Caco-2 (cell line): ENCODE data around the gene ST8SIA5. TPM values are rescaled to one million over a fixed set of nuclear protein-coding genes. Genes with fewer than 3 reads are reported as not detected.

Source experiments
- BruUV-seq: library from RNA; stranded (reverse); fragments of 400-500 nt; replicated peaks from 2 replicates; lab custom pipeline; 2021; lab: Mats Ljungman, UMichigan
- CTCF ChIA-PET: fragments of 300-600 bp; sonication (Branson Sonifier 250); formaldehyde crosslinking; loops from one replicate; lab custom pipeline; 2022; ENCODE audit warnings: antibody characterized with exemption; lab: Charles Lee
- POLR2A ChIA-PET: fragments of 300-600 bp; sonication (Branson Sonifier 250); formaldehyde crosslinking; loops from one replicate; lab custom pipeline; 2022; ENCODE audit warnings: antibody characterized with exemption; lab: Charles Lee
- DNase-seq, 2 experiments: peaks; one replicate each; pipeline versions ENCODE4 v3.0.0 to v3.0.0-alpha.2; 2020 to 2022
- H3K27me3 ChIP-seq: replicated peaks from 2 replicates; pipeline ENCODE4 v1.6.0; 2011; ENCODE audit warnings: low read length; ENCODE audit not compliant: control insufficient read depth, insufficient read depth
- H3K36me3 ChIP-seq: 2 replicates; pipeline ENCODE4 v1.5.1; 2011; ENCODE audit warnings: low read length; ENCODE audit not compliant: control insufficient read depth, insufficient read depth
- H3K4me1 ChIP-seq: fragments of 250-450 bp; sonication (Bioruptor Pico); 2 replicates; pipeline ENCODE4 v1.5.1; 2020; ENCODE audit warnings: mild to moderate bottlenecking
- H3K4me3 ChIP-seq: 2 replicates; pipeline ENCODE4 v1.5.1; 2011; ENCODE audit warnings: low read depth, mild to moderate bottlenecking, control low read depth, low read length
- H3K9me3 ChIP-seq: fragments of 250-450 bp; sonication (Bioruptor Pico); 2 replicates; pipeline ENCODE4 v1.5.1; 2020; ENCODE audit warnings: mild to moderate bottlenecking, moderate library complexity
- H3K27ac Mint-ChIP-seq: one replicate; pipeline ENCODE4 v1.8.0; 2022; ENCODE audit warnings: mixed read lengths; ENCODE audit not compliant: unreplicated experiment
- H3K27me3 Mint-ChIP-seq: one replicate; pipeline ENCODE4 v1.8.0; 2022; ENCODE audit warnings: mixed read lengths; ENCODE audit not compliant: insufficient read depth, unreplicated experiment
- H3K36me3 Mint-ChIP-seq: one replicate; pipeline ENCODE4 v1.8.0; 2022; ENCODE audit warnings: mild to moderate bottlenecking, mixed read lengths; ENCODE audit not compliant: insufficient read depth, unreplicated experiment
- H3K4me1 Mint-ChIP-seq: one replicate; pipeline ENCODE4 v1.8.0; 2022; ENCODE audit warnings: low read depth, mixed read lengths; ENCODE audit not compliant: unreplicated experiment
- H3K4me3 Mint-ChIP-seq: one replicate; pipeline ENCODE4 v1.8.0; 2022; ENCODE audit warnings: mild to moderate bottlenecking, moderate library complexity, mixed read lengths; ENCODE audit not compliant: unreplicated experiment
- H3K9me3 Mint-ChIP-seq: one replicate; pipeline ENCODE4 v1.8.0; 2022; ENCODE audit warnings: mixed read lengths; ENCODE audit not compliant: unreplicated experiment
- CTCF ChIP-seq, 2 experiments: fragments of 200-600 bp in 1 of 2; IDR thresholded peaks; 1 replicate in 1 of 2; 2 replicates in 1 of 2; pipeline versions ENCODE4 v1.5.1 to v1.8.0; 2011 to 2022; ENCODE audit warnings: antibody characterized with exemption in 1 of 2, control low read depth in 1 of 2, inconsistent platforms in 1 of 2, low read depth in 1 of 2, low read length in 1 of 2, mild to moderate bottlenecking in 1 of 2, moderate library complexity in 1 of 2; ENCODE audit not compliant: insufficient read depth in 1 of 2, severe bottlenecking in 1 of 2, unreplicated experiment in 1 of 2
- intact Hi-C: fragments of 100-400 bp; cut with micrococcal nuclease; formaldehyde crosslinking; loops from one replicate; pipeline ENCODE4 v1.10.0; 2022; ENCODE audit not compliant: unreplicated experiment
- total RNA-seq: library from RNA; stranded (reverse); gene quantifications from 2 replicates; pipeline ENCODE4 v1.2.3, GENCODE V29; 2022

Gene ST8SIA5
- total RNA-seq, 1 experiment from 2014 or later, result not detected

GRCh38 chr18:46718501-46719341, 38.1 kb downstream of the ST8SIA5 start:
- Mint-ChIP-seq H3K9me3 (no peaks in the 10 kb centered on the region), H3K4me1 (no peaks in the 10 kb centered on the region), H3K36me3 (no peaks in the 10 kb centered on the region), H3K27ac (no peak overlapping the region), H3K4me3 (no peak overlapping the region), H3K27me3 (peaks cover 17% of the 10 kb centered on the region)
- Histone ChIP-seq H3K36me3 (no peaks in the 10 kb centered on the region), H3K9me3 (no peaks in the 10 kb centered on the region), H3K27me3 (no peaks in the 10 kb centered on the region; the same call in 1 of the 2 replicates), H3K4me1 (no peaks in the 10 kb centered on the region), H3K4me3 (no peak overlapping the region)
- ChIA-PET POLR2A (no interaction called here), CTCF (no interaction called here)
- DNase-seq, result no peak
- BruUV-seq, result no TSS peak
- intact Hi-C loops, result no loop called here
- TF ChIP-seq CTCF (IDR thresholded peaks at IDR 0.05; ENCODE audit: insufficient read depth in 1 of 2, low read depth in 1 of 2, low read length in 1 of 2, severe bottlenecking in 1 of 2, unreplicated experiment in 1 of 2), result no peak

GRCh38 chr18:46716827-46717226, 40.0 kb downstream of the ST8SIA5 start:
- BruUV-seq, result no TSS peak
- H3K9me3 ChIP-seq, result no peaks in the 10 kb centered on the region
- H3K9me3 Mint-ChIP-seq, result no peaks in the 10 kb centered on the region
- H3K27ac Mint-ChIP-seq, result no peak overlapping the region
- TF ChIP-seq CTCF (IDR thresholded peaks at IDR 0.05; ENCODE audit: insufficient read depth in 1 of 2, low read depth in 1 of 2, low read length in 1 of 2, severe bottlenecking in 1 of 2, unreplicated experiment in 1 of 2), result no peak
- H3K27me3 Mint-ChIP-seq, result peaks cover 17% of the 10 kb centered on the region
- ChIA-PET POLR2A (no interaction called here), CTCF (no interaction called here)
- no peak overlapping the region for H3K4me3 ChIP-seq
- H3K4me1 Mint-ChIP-seq, result no peaks in the 10 kb centered on the region
- intact Hi-C loops, result no loop called here
- no peak overlapping the region for H3K4me3 Mint-ChIP-seq
- DNase-seq, result no peak
- no peaks in the 10 kb centered on the region for H3K4me1 ChIP-seq
- no peaks in the 10 kb centered on the region for H3K36me3 ChIP-seq
- no peaks in the 10 kb centered on the region; the same call in 1 of the 2 replicates for H3K27me3 ChIP-seq
- H3K36me3 Mint-ChIP-seq, result no peaks in the 10 kb centered on the region

GRCh38 chr18:46716336-46716735, 40.5 kb downstream of the ST8SIA5 start:
- Histone ChIP-seq H3K4me3 (no peak overlapping the region), H3K9me3 (no peaks in the 10 kb centered on the region), H3K36me3 (no peaks in the 10 kb centered on the region), H3K27me3 (no peaks in the 10 kb centered on the region; the same call in 1 of the 2 replicates), H3K4me1 (no peaks in the 10 kb centered on the region)
- no peak for TF ChIP-seq CTCF (IDR thresholded peaks at IDR 0.05; ENCODE audit: insufficient read depth in 1 of 2, low read depth in 1 of 2, low read length in 1 of 2, severe bottlenecking in 1 of 2, unreplicated experiment in 1 of 2)
- Mint-ChIP-seq H3K4me1 (no peaks in the 10 kb centered on the region), H3K27ac (no peak overlapping the region), H3K36me3 (no peaks in the 10 kb centered on the region), H3K4me3 (no peak overlapping the region), H3K27me3 (peaks cover 14% of the 10 kb centered on the region), H3K9me3 (no peaks in the 10 kb centered on the region)
- no TSS peak for BruUV-seq
- ChIA-PET CTCF (no interaction called here), POLR2A (no interaction called here)
- intact Hi-C loops, result no loop called here
- DNase-seq, result no peak
